IPS-18c (cell line): ENCODE data around the gene PLA2G4B.

ENCODE experiments used
- H3K4me3 ChIP-seq: 2 replicates; pipeline ENCODE4 v1.7.0; 2013; ENCODE audit warnings: low read depth, mild to moderate bottlenecking, low read length, moderate library complexity; ENCODE audit not compliant: insufficient read depth
- H3K9me3 ChIP-seq: one replicate; pipeline ENCODE4 v1.6.1; 2013; ENCODE audit warnings: mild to moderate bottlenecking, low read length, moderate library complexity; ENCODE audit not compliant: control insufficient read depth, insufficient read depth

The PLA2G4B gene

DNA sequence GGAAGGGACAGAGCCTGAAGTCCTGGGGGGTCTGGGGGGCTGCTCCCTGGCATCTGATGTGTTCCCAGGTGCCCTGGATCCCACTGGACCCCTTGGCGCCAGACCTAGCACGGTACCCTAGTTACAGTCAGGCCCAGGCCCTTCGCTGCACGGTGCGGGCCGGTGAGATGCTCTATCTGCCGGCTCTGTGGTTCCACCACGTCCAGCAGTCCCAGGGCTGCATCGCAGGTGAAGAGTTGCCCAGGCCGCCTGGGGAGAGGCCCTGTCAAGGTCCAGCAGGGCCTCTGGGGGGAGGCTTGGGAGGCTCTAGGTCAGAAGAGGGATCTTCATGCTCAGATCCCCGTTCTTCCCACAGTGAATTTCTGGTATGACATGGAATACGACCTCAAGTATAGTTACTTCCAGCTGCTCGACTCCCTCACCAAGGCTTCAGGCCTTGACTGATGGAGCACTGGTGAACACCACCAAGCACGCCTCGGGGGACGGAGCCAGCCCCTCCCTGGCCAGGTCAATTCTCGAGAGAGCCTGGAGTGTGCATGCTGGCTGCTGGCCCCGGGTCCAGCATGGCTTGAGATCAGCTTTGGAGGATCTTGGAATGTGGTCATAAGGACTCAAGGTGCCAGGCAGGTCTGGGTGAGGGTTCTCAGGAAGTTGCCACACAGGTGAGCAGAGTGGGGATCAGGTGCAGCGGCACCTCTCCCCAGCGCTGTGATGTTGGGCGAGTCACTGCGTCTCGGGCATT lies 1.8 kb upstream of the PLA2G4B start:
- Histone ChIP-seq H3K4me3 (no peak overlapping the region), H3K9me3 (no peaks in the 10 kb centered on the region)

DNA sequence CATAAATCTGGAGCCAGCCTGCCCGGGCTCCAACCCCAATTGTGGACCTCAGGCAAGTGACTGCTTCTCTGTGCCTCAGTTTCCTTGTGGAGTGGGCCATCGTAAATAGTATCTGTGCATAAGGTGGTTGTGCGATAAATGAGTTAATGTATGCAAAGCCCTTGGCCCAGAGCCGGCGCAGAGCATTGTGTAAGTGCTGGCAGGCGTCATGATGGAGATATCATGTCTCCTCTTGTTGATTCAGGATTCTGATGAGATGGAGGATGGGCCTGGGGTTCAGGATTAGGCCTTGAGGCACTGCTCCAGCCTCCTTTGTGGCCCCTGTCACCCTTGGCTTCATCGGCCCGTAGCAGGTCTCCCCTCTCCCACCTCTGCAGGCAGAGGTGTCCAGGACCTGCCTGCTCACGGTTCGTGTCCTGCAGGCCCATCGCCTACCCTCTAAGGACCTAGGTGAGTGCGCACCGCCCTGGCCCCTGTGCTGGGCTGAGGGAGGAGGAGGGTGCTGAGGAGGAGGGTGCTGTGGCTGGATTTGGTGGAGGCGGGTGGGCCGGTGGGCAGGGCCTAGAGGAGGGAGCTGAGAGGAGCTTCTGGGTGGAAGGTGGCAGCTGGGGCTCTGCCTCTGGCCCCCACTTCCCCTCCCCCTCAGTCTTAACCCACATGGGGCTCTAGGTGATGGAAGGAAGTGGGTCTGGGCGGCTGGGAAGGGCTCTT lies 1.3 kb downstream of the PLA2G4B start:
- no peaks in the 10 kb centered on the region for H3K9me3 ChIP-seq
- H3K4me3 ChIP-seq: no peak overlapping the region

DNA sequence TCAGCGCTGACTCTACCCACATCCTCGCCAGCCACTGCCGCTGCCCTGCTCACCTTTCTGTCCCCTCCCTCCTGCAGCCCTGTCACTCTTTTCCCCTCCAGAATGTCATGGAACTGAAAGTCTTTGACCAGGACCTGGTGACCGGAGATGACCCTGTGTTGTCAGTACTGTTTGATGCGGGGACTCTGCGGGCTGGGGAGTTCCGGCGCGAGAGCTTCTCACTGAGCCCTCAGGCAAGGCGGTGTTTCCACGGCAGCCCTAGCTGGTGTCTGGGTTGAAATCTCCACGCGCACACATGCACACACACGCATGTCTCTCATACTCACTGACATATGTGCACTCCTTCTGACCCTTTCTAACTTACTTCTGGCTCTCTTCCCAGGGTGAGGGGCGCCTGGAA lies 2.0 kb downstream of the PLA2G4B start:
- no peak overlapping the region for H3K4me3 ChIP-seq
- H3K9me3 ChIP-seq: no peaks in the 10 kb centered on the region

DNA sequence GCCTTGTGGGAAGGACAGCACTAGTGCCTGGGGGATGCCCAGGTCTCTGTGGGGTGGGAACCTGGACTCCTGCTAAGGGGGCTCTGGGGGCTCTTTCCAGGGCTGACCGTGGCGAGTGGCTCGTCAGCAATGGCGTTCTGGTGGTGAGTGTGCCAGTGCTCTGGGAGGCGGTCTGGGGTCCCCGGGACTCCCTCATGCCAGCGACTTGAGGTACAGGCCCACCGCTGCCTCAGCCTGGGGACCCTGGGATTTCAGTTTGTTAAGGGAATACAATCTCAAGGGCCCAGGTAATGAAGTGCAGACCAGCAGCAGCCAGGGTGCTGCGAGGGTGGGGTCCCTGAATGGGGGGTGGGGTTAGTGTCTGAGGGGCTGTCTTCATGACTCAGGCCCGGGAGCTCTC lies 2.5 kb downstream of the PLA2G4B start:
- H3K4me3 ChIP-seq: no peak overlapping the region
- no peaks in the 10 kb centered on the region for H3K9me3 ChIP-seq

DNA sequence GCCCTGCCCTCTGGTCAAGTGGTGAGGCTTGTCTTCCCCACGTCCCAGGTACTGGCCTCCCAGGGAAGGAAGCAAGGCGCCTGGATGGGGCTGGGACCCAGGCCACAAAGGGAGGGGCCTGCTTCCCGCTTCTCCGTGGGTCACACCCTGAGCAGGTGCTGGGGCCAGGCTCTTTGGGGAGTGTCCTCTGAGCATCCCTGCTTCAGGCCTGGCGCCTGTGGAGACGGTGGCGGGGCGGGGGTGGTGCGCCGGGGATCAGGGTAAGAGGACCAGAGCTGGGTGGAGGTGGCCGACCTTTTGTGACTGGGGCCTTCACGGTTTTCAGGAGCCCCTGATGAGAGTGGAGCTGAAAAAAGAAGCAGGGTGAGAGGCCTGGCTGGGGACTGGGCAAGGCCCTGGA lies 3.6 kb downstream of the PLA2G4B start:
- no peak overlapping the region for H3K4me3 ChIP-seq

DNA sequence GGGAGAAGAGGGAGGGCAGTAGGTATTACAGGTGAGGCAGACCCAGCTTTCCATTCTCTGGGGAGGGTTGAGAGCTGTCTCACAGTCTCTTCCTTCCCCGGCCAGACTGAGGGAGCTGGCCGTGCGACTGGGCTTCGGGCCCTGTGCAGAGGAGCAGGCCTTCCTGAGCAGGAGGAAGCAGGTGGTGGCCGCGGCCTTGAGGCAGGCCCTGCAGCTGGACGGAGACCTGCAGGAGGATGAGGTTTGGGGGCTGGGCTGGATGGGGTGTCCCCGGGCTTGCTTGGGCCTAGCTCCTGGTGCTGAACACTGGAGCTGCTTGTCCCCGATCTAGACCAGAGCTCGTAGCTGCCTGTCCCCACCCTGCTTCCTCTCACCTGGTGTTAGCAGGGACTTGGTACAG lies 4.9 kb downstream of the PLA2G4B start:
- Histone ChIP-seq H3K9me3 (no peaks in the 10 kb centered on the region), H3K4me3 (no peak overlapping the region)

More for the DNA sequence above, 3.6 kb downstream of the PLA2G4B start:
- no peaks in the 10 kb centered on the region for H3K9me3 ChIP-seq

DNA sequence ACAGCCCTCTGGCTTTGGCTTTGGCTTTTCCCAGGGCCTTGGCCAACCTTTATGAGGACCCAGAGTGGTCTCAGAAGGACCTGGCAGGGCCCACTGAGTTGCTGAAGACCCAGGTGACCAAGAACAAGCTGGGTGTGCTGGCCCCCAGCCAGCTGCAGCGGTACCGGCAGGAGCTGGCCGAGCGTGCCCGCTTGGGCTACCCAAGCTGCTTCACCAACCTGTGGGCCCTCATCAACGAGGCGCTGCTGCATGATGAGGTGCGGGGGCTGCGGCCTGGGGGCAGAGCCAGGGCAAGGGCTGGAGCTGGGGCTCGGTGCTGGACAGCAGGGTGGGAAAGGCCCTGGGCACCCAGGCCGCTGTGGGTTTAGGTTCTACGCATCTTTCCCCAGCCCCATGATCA lies 6.2 kb downstream of the PLA2G4B start:
- no peak overlapping the region for H3K4me3 ChIP-seq
- no peaks in the 10 kb centered on the region for H3K9me3 ChIP-seq

DNA sequence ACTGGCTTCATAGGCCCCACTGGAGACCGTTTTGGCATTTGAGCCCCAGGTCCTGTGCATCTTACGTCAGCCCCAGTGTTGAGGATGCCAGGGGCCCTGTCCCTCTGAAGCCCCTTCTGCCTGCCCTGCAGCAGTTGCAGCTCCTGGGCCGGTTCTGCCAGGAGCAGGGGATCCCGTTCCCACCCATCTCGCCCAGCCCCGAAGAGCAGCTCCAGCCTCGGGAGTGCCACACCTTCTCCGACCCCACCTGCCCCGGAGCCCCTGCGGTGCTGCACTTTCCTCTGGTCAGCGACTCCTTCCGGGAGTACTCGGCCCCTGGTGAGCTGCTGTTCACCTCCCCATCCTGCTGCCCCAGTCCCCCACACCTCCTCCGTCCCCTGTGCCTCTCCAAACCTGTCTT lies 8.6 kb downstream of the PLA2G4B start:
- no peaks in the 10 kb centered on the region for H3K9me3 ChIP-seq
- H3K4me3 ChIP-seq: no peak overlapping the region

DNA sequence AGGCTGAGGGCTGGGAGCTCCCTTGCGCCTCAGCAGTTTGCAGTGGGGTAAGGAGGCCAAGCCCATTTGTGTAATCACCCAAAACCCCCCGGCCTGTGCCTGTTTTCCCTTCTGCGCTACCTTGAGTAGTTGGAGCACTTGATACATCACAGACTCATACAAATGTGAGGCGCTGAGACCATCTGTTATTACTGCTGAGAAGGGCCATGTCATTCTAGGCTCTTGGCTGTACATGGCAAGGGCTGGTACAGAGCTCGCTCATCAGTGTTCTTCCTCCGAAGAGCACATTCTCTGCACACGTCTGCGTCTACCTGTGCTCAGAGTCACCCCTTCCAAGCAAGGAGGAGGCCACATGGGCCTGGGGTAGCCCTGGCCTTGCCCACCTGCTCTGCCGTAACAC lies 9.3 kb downstream of the PLA2G4B start:
- no peak overlapping the region for H3K4me3 ChIP-seq
- H3K9me3 ChIP-seq: no peaks in the 10 kb centered on the region

DNA sequence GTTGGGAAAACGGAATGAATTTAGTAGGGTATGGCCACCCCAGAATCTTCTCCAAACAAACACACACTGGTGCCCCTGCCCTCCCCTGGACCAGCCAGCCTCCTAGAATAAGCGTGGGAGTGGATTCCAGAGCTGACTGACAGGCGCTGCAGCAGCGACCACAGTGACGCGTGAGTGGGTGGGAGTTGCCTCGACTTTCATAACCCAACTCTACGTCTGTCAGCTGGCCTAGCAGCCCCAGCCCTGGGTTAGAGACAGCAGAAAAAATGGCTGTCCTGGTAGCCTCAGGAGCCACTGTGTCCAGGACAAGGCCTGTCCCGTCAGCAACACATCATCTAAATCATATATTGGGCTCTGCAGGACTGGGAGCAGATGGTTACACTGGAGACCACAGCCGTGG lies 10.0 kb downstream of the PLA2G4B start:
- Histone ChIP-seq H3K9me3 (no peaks in the 10 kb centered on the region), H3K4me3 (no peak overlapping the region)

DNA sequence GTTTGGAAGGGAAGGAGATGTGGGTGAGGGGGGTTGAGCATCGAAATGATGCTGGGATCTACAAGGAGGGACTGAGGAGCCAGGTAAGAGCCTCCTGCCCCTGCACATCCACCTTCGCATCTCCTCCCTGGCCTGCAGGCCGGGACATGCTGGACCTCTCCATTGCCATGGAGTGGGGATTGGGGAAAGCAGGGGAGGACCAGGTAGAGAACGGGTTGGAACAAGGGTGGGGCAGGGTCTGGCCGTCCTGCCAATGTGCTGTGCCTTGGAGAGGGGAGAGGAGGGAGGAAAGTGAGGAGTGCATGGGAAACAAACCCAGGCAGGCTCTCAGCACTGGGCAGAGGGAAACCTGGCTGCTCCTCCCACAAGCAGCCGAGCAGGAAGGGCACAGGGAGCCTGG lies 10.6 kb downstream of the PLA2G4B start:
- Histone ChIP-seq H3K9me3 (no peaks in the 10 kb centered on the region), H3K4me3 (no peak overlapping the region)

DNA sequence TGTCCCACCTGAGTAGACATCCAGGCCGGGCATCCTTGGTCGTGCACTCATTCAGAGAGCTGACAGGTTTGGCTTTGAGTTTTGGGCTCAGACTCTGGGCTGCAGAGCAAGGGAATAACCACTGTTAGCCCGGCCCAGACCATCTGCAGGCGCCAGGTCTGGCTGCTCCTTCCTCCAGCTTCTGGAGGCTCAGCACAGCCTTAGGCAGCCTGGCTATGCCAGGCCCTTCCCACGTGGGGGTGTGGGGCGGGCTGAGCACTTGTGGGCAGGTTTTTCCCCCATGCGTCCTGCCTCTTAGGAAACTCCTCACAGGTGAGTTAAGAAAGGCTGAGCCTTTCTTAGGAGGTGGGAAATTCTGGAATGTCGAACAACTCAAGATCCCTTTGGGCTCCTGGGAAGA lies 11.2 kb downstream of the PLA2G4B start:
- H3K9me3 ChIP-seq: no peaks in the 10 kb centered on the region
- H3K4me3 ChIP-seq: no peak overlapping the region

DNA sequence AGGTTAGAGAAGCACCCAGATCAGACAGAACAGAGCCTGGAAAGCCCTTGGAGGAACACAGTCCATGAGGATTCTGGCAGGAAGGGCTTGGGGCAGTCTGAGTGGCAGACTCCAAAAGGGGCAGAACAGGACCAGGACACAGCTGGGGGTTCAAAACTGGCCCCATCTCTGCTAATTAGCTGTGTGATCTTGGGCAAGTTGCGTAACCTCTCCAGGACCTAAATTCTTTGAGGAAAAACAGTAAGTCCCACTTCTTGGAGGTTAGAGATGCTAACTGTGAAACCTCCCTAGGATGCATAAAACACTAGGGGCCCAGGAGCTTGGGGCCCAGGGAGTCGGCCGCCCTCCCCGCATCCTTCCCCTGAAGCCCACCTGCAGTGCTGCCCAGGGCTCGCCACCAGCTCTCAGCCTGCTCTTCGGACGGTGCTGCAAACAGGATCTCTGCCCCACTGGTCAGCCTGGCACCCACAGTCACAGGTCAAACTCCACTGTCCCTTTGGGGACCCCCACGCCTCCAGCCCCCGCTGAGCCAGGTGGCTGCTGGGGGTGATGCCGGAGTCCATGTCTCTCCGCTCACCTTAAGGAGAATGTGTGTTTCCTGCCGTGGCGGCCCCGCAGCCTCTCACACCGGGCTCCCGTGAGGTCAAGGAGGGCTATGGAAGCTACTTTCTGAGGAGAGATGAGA lies 12.0 kb downstream of the PLA2G4B start:
- peaks cover 2% of the 10 kb centered on the region for H3K9me3 ChIP-seq
- no peak overlapping the region for H3K4me3 ChIP-seq

DNA sequence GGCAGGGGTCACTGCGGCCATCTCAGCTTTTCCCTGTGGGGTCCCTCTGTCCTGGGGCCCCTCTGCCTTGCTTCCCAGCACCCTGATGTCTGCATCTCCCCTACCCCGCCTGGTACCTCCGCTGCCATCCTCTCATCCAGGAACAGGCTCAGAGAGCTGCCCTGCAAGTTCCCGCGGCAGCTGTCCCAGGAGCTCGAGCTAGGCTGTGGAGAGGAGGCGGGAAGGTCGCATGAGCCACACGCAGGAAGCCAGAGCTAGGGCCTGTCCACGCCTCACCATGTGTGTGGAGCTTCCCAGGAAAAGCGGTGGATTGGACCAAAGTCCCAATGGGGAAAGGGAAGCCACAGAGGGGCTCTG lies 12.5 kb downstream of the PLA2G4B start:
- Histone ChIP-seq H3K9me3 (peaks cover 2% of the 10 kb centered on the region), H3K4me3 (no peak overlapping the region)

DNA sequence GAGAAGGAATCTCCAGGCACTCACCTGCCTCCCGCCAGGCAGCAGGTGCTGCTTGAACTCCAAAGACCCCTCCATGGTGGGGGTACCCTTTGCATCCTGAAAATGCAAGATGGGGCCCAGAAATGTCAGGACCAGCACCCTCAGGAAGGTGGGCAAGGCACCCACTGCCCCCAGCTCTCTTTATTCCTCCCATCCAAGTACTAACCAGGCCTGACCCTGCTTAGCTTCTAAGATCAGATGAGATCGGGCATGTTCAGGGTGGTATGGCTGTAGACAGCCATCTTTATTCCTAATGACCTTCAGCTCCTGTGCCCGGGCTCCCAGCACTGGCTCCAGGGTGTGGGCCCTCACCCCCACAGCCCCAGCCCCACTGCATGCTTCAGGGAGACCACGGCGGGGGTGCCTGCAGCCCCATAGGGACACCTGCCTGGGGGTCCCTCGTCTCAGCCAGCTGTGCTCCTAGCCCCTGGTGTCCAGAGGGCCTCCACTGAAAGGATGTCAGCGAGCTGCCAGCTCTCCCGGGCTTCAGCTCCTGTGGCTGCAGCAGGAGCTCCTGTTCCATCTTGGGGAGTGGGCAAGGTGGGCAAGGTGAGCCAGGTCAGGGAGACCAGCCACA lies 13.2 kb downstream of the PLA2G4B start:
- Histone ChIP-seq H3K4me3 (no peak overlapping the region), H3K9me3 (peaks cover 2% of the 10 kb centered on the region)

DNA sequence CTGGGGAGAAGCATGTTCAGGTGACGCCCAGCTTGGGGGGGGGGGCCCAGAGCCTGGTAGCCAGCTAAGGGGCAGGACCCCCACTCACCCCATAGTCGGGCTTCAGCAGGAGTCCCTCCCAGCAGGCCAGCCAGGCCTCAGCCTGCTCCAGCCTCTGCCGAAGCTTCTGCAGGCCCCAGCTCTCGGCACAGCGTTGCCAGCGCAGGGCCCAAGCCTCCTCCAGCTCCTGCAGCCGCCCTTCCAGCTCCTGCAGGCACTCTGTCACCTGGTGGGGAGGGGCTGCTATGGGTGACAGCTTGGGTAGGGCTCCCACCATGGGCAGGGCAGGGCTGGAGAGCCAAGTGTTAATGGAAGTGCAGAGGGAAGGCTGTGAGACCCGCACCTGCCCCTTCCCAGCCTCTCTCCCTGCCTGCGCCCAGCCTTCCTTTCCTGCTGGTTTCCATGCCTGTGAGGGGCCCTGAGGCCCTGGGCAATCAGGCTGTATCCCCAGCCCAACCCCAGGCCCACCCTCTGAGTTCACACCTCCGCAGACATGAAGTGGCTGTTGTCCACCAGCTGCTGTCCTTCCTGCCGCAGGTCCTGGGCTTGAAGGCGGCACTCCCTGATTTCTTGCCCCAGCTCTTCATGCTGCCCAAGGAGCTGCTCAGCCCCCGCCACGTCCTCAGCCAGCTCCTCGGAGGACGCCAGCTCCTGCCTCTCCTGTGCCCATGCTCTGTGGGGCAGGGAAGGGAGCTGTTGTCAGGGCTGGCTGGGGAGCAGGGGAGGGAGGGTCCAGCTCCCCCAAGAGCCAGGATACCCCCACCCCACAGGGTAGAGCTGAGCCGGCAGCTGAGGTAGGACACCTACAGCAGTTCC lies 14.3 kb downstream of the PLA2G4B start:
- H3K4me3 ChIP-seq: no peak overlapping the region
- H3K9me3 ChIP-seq: peaks cover 2% of the 10 kb centered on the region

DNA sequence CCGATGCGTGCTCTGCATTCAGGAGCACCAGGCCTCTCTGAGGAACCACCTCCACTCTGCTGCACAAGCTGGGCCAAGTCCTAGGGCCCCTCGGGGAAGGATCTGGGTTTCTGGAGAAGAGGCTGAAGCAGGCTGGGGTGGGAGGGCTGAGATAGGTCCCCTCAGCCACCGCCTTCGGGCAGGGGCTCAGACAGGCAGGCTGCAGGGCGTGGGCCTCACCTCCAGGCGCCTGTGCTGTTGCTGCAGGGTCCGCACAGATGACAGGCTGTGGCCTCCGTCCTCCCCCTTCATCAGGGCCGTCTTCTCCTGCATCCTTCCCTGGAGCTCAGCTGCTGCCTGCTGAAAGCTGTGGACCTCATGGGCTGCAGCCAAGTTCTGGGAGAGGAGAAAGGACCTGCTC lies 15.2 kb downstream of the PLA2G4B start:
- peaks cover 2% of the 10 kb centered on the region for H3K9me3 ChIP-seq
- H3K4me3 ChIP-seq: no peak overlapping the region
